ENCODE data around the gene UBE2D2. TPM values are rescaled to one million over a fixed set of nuclear protein-coding genes. Genes with fewer than 3 reads are reported as not detected.
A peak's percentile ranks its signal among the peaks of the same experiment; 100 is the strongest.
"Not testable (repeated sequence)": the region's sequence is repeated elsewhere in the genome, so short reads cannot be mapped to it uniquely, and the experiment has no call there.

Gene UBE2D2
- total and polyA plus RNA-seq, 10 of the 15 experiments (the other 5 are each of a cell fraction or from before 2014, with no cell fraction given), result 58.6 to 245 (median 128) TPM

GRCh38 chr5:139526309-139527089 lies 34.6 kb upstream of the UBE2D2 start:
- ChIA-PET SMC1A (ENCODE audit: uncharacterized antibody, unreplicated experiment) (interaction anchor here (0.6 to 3.2 kb wide), 6 partner anchors 36 to 106 kb away, joined by 3 to 31 read pairs (median 4); partner anchors contain the start of gene UBE2D2), RAD21 (ENCODE audit: unreplicated experiment) (interaction anchor here (1.0 to 5.6 kb wide), 5 partner anchors 36 to 128 kb away, joined by 3 to 49 read pairs (median 19); partner anchors contain the start of gene UBE2D2), CTCF (interaction anchor here (0.7 to 3.3 kb wide), 3 partner anchors 7 to 108 kb away, joined by 5 to 17 read pairs (median 13); no protein-coding TSS in a partner anchor), POLR2A (interaction anchor here (0.6 to 3.1 kb wide), 4 partner anchors 9 to 127 kb away, joined by 3 to 25 read pairs (median 4); partner anchors contain the start of gene UBE2D2)
- ATAC-seq; DNase-seq (ENCODE audit: low read depth, low spot score); H4K20me1 ChIP-seq (ENCODE audit: control insufficient read depth, insufficient read depth); H3K9me3 ChIP-seq (replicated peaks; ENCODE audit: control insufficient read depth, insufficient read depth, low read length); H3K27me3 ChIP-seq (replicated peaks in 1 of 2; ENCODE audit: control insufficient read depth in 2 of 2, insufficient read depth in 2 of 2, low read length in 1 of 2); in situ Hi-C loops (cut with MboI); FAIRE-seq; H3K36me3 ChIP-seq (ENCODE audit: control insufficient read depth in 2 of 2, insufficient read depth in 2 of 2, low read length in 1 of 2): not testable (repeated sequence)
- TF ChIP-seq PKNOX1 (IDR thresholded peaks at IDR 0.05) (0 out of 2 replicates have a peak, but pooled peaks have one; percentile 19), MLLT1 (IDR thresholded peaks at IDR 0.05) (peak; percentile 91), IKZF2 (IDR thresholded peaks at IDR 0.05) (0 out of 4 replicates have a peak, but pooled peaks of 1 of the 2 experiments have one; percentile 8), LARP7 (IDR thresholded peaks at IDR 0.05) (peak; percentile 35; the same call in 1 of the 2 replicates), KLF5 (IDR thresholded peaks at IDR 0.05; ENCODE audit: partially characterized antibody) (peak; percentile 46)
- TF ChIP-seq, protein P1, sequence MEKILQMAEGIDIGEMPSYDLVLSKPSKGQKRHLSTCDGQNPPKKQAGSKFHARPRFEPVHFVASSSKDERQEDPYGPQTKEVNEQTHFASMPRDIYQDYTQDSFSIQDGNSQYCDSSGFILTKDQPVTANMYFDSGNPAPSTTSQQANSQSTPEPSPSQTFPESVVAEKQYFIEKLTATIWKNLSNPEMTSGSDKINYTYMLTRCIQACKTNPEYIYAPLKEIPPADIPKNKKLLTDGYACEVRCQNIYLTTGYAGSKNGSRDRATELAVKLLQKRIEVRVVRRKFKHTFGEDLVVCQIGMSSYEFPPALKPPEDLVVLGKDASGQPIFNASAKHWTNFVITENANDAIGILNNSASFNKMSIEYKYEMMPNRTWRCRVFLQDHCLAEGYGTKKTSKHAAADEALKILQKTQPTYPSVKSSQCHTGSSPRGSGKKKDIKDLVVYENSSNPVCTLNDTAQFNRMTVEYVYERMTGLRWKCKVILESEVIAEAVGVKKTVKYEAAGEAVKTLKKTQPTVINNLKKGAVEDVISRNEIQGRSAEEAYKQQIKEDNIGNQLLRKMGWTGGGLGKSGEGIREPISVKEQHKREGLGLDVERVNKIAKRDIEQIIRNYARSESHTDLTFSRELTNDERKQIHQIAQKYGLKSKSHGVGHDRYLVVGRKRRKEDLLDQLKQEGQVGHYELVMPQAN (conservative IDR thresholded peaks at IDR 0.05), result 0 out of 2 replicates have a peak, but pooled peaks have one; percentile 26
- peaks cover 24% of the 10 kb centered on the region for H3K79me2 ChIP-seq (ENCODE audit: control insufficient read depth, insufficient read depth, low read length)
- peak overlapping the region; percentile 57 for H3K4me3 ChIP-seq
- H3K4me2 ChIP-seq (ENCODE audit: control insufficient read depth, insufficient read depth), result peak overlapping the region; percentile 72
- 65% methylated on average over 22 of the region's 22 CpGs for WGBS (ENCODE audit: insufficient coverage, insufficient replicate concordance, low lambda C conversion rate, missing lambda C conversion rate)
- H3K4me1 ChIP-seq (ENCODE audit: control insufficient read depth, insufficient read depth, low read length), result peaks cover 28% of the 10 kb centered on the region
- H3K27ac ChIP-seq (ENCODE audit: control insufficient read depth, insufficient read depth), result peak overlapping the region; percentile 59
- intact Hi-C loops (cut with micrococcal nuclease; ENCODE audit: unreplicated experiment), result loop anchor here (5.0 kb wide), 1 partner anchor 249 kb away; no protein-coding TSS in a partner anchor
- H2AFZ ChIP-seq (ENCODE audit: control insufficient read depth, low read depth, low read length), result peak overlapping the region; percentile 59
- H3K9ac ChIP-seq (ENCODE audit: control insufficient read depth, insufficient read depth, low read length), result peak overlapping the region; percentile 71
- BruUV-seq (replicated peaks), result TSS peak; percentile 60
